ENCODE results near the gene KCNG2. TPM values are rescaled to one million over a fixed set of nuclear protein-coding genes. Genes with fewer than 3 reads are reported as not detected.

Gene KCNG2
- total RNA-seq, 4 donors from 2014 or later: 0.41 to 6.7 TPM; not detected in 2

GRCh38 chr18:79778291-79778791, 19.4 kb upstream of the KCNG2 start:
- in situ Hi-C loops (cut with MboI; ENCODE audit: low pct_ligation_motif_present in 1 of 4, low pct_unique_long_range_greater_than_20kb in 1 of 4, low sequenced_read_pairs in 3 of 4) (no loop called here), intact Hi-C loops (cut with DNase I; ENCODE audit: low total_unique reads) (no loop called here)
- no peaks in the 10 kb centered on the region for H3K9me3 ChIP-seq

GRCh38 chr18:79779021-79779699, 18.6 kb upstream of the KCNG2 start:
- peaks cover 2% of the 10 kb centered on the region for H3K27me3 ChIP-seq
- H3K9me3 ChIP-seq: no peaks in the 10 kb centered on the region
- intact Hi-C loops (cut with DNase I; ENCODE audit: low total_unique reads): no loop called here
- H3K36me3 ChIP-seq: no peaks in the 10 kb centered on the region
- 79 to 93% methylated on average over 2 to 29 of the region's 29 CpGs for WGBS, 2 donors (ENCODE audit: low coverage in 1 of 2)
- H3K4me1 ChIP-seq: no peaks in the 10 kb centered on the region
- DNase-seq: no peak
- TF ChIP-seq POLR2AphosphoS5 (IDR thresholded peaks at IDR 0.05) (no peak), POLR2A (IDR thresholded peaks at IDR 0.05) (no peak), EP300 (IDR thresholded peaks at IDR 0.05; ENCODE audit: low read depth) (no peak)
- TF ChIP-seq, protein P1, sequence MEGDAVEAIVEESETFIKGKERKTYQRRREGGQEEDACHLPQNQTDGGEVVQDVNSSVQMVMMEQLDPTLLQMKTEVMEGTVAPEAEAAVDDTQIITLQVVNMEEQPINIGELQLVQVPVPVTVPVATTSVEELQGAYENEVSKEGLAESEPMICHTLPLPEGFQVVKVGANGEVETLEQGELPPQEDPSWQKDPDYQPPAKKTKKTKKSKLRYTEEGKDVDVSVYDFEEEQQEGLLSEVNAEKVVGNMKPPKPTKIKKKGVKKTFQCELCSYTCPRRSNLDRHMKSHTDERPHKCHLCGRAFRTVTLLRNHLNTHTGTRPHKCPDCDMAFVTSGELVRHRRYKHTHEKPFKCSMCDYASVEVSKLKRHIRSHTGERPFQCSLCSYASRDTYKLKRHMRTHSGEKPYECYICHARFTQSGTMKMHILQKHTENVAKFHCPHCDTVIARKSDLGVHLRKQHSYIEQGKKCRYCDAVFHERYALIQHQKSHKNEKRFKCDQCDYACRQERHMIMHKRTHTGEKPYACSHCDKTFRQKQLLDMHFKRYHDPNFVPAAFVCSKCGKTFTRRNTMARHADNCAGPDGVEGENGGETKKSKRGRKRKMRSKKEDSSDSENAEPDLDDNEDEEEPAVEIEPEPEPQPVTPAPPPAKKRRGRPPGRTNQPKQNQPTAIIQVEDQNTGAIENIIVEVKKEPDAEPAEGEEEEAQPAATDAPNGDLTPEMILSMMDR (IDR thresholded peaks at IDR 0.05): no peak
- H3K4me3 ChIP-seq: no peak overlapping the region
- in situ Hi-C loops (cut with MboI; ENCODE audit: low pct_ligation_motif_present in 1 of 4, low pct_unique_long_range_greater_than_20kb in 1 of 4, low sequenced_read_pairs in 3 of 4): no loop called here
- no peak overlapping the region for H3K27ac ChIP-seq

More at GRCh38 chr18:79778291-79778791, 19.4 kb upstream of the KCNG2 start:
- peak; percentile 4 for DNase-seq
- Histone ChIP-seq H3K27me3 (no peaks in the 10 kb centered on the region), H3K27ac (no peak overlapping the region), H3K4me1 (no peaks in the 10 kb centered on the region), H3K4me3 (no peak overlapping the region), H3K36me3 (no peaks in the 10 kb centered on the region)
- TF ChIP-seq EP300 (IDR thresholded peaks at IDR 0.05; ENCODE audit: low read depth) (no peak), POLR2AphosphoS5 (IDR thresholded peaks at IDR 0.05) (no peak), POLR2A (IDR thresholded peaks at IDR 0.05) (no peak)
- TF ChIP-seq, protein P1 (IDR thresholded peaks at IDR 0.05): no peak
- 69% methylated on average over 23 of the region's 26 CpGs; no CpG with 5 or more reads in 1 of the 2 donors for WGBS, 2 donors (ENCODE audit: low coverage in 1 of 2)

DNA sequence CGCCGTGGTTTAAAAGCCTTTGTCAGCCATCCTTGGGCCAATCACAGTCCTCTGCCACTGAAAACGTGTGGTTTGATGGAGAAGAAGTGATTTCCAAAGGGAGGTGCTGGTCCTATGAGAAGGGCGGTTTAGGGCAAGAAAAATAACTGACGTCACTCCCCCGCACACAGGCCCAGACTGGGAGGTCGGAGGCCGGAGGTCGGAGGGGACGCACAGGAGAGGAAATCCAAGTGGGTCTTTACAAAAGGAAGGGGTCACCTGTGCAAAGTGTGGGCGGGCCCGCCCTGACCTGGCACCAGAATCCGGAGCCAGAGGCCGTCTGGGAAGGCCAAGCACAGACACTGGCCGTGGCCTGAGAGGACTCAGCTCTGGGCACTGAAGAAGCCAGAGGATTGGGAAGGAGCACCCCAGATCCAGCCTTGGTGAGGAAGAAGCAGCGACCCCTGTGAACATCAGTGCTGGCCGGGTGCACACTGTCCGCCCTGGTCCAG, 18.0 kb upstream of the KCNG2 start:
- Histone ChIP-seq H3K9me3 (no peaks in the 10 kb centered on the region), H3K4me1 (no peaks in the 10 kb centered on the region), H3K4me3 (no peak overlapping the region), H3K27me3 (peaks cover 4% of the 10 kb centered on the region), H3K36me3 (no peaks in the 10 kb centered on the region), H3K27ac (no peak overlapping the region)
- no peak for DNase-seq
- TF ChIP-seq EP300 (IDR thresholded peaks at IDR 0.05; ENCODE audit: low read depth): no peak
- no peak for TF ChIP-seq POLR2AphosphoS5 (IDR thresholded peaks at IDR 0.05)
- no peak for TF ChIP-seq POLR2A (IDR thresholded peaks at IDR 0.05)
- TF ChIP-seq, protein P1 (IDR thresholded peaks at IDR 0.05): no peak
- 84% methylated on average over 18 of the region's 18 CpGs; no CpG with 5 or more reads in 1 of the 2 donors for WGBS, 2 donors (ENCODE audit: low coverage in 1 of 2)
- intact Hi-C loops (cut with DNase I; ENCODE audit: low total_unique reads) (no loop called here), in situ Hi-C loops (cut with MboI; ENCODE audit: low pct_ligation_motif_present in 1 of 4, low pct_unique_long_range_greater_than_20kb in 1 of 4, low sequenced_read_pairs in 3 of 4) (no loop called here)

DNA sequence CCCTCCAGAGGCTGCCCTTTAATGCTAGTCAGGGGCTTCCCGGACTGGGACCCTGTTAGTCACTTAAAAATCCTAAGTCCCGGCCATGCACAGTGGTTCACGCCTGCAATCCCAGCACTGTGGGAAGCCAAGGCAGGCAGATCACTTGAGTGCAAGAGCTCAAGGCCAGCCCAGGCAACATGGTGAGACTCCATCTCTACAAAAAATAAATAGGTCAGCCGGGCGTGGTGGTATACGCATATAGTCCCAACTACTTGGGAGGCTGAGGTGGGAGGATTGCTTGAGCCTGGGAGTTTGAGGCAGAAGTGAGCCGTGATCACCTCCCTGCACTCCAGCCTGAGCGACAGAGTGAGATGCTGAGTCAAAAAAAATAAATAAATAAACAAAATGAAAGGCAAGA, 17.2 kb upstream of the KCNG2 start:
- H3K4me1 ChIP-seq: no peaks in the 10 kb centered on the region
- 80 to 90% methylated on average over 2 to 7 of the region's 8 CpGs for WGBS, 2 donors (ENCODE audit: low coverage in 1 of 2)

More for the DNA sequence above, 17.2 kb upstream of the KCNG2 start:
- Histone ChIP-seq H3K27ac (no peak overlapping the region), H3K4me3 (no peak overlapping the region), H3K36me3 (no peaks in the 10 kb centered on the region), H3K27me3 (peaks cover 4% of the 10 kb centered on the region), H3K9me3 (no peaks in the 10 kb centered on the region)
- DNase-seq: peak; percentile 0
- TF ChIP-seq POLR2AphosphoS5 (IDR thresholded peaks at IDR 0.05) (no peak), POLR2A (IDR thresholded peaks at IDR 0.05) (no peak), EP300 (IDR thresholded peaks at IDR 0.05; ENCODE audit: low read depth) (no peak)
- TF ChIP-seq, protein P1 (IDR thresholded peaks at IDR 0.05): no peak
- in situ Hi-C loops (cut with MboI; ENCODE audit: low pct_ligation_motif_present in 1 of 4, low pct_unique_long_range_greater_than_20kb in 1 of 4, low sequenced_read_pairs in 3 of 4) (no loop called here), intact Hi-C loops (cut with DNase I; ENCODE audit: low total_unique reads) (no loop called here)

Data from transverse colon (tissue), 4 donors.